Transverse colon (tissue), 4 donors: ENCODE results near the gene PCLO. TPM values are rescaled to one million over a fixed set of nuclear protein-coding genes. Genes with fewer than 3 reads are reported as not detected.

Experiments
- DNase-seq: peaks from one replicate; pipeline ENCODE4 v3.0.0-alpha.2; 2019
- H3K27ac ChIP-seq, 4 donors: fragments of 200-600 bp; sonication (generic); 2 replicates each; pipeline ENCODE4 v1.5.1; 2016 to 2018; ENCODE audit warnings: inconsistent platforms in 4 of 4
- H3K27me3 ChIP-seq: fragments of 200-600 bp; sonication (generic); 2 replicates; pipeline ENCODE4 v1.5.1; 2017; ENCODE audit warnings: inconsistent platforms
- H3K36me3 ChIP-seq, 4 donors: fragments of 200-600 bp; sonication (generic); 2 replicates each; pipeline ENCODE4 v1.5.1; 2017 to 2019; ENCODE audit warnings: inconsistent platforms in 4 of 4
- H3K4me1 ChIP-seq, 4 donors: fragments of 200-600 bp; sonication (generic); 2 replicates each; pipeline ENCODE4 v1.5.1; 2017 to 2020; ENCODE audit warnings: inconsistent platforms in 4 of 4
- H3K4me3 ChIP-seq, 4 donors: fragments of 200-600 bp; sonication (generic); 1 replicate in 1 of 4; 2 replicates in 3 of 4; pipeline versions ENCODE4 v1.5.1 to v1.6.1; 2017 to 2019; ENCODE audit warnings: inconsistent platforms in 4 of 4
- H3K9me3 ChIP-seq, 2 donors: fragments of 200-600 bp; sonication (generic); 2 replicates each; pipeline ENCODE4 v1.5.1; 2017 to 2019; ENCODE audit warnings: inconsistent platforms in 2 of 2
- EP300 ChIP-seq: sonication (generic); formaldehyde crosslinking; IDR thresholded peaks from one replicate; pipeline ENCODE4 v1.6.1; 2017; ENCODE audit warnings: antibody characterized with exemption, low read depth
- POLR2A ChIP-seq: fragments of 450-650 bp; IDR thresholded peaks from one replicate; pipeline ENCODE4 v1.6.1; 2016; ENCODE audit warnings: antibody characterized with exemption, mild to moderate bottlenecking, moderate library complexity
- POLR2AphosphoS5 ChIP-seq, 3 donors: sonication (generic); formaldehyde crosslinking; IDR thresholded peaks; one replicate each; pipeline ENCODE4 v1.6.1; 2016; ENCODE audit warnings: antibody characterized with exemption in 3 of 3
- WGBS, 2 donors: methylation state at CpG; one replicate each; pipeline ENCODE4 v1.1.5; 2018; ENCODE audit warnings: low coverage in 1 of 2; 5-methylcytosine and 5-hydroxymethylcytosine counted together
- in situ Hi-C, 4 donors: fragments of 200-750 bp; cut with MboI; loops; one replicate each; pipeline versions ENCODE4 v1.15.0 to v1.15.1; 2017; ENCODE audit warnings: low sequenced_read_pairs in 3 of 4, low pct_ligation_motif_present in 1 of 4, low pct_unique_long_range_greater_than_20kb in 1 of 4
- intact Hi-C: fragments of 100-400 bp; cut with DNase I; formaldehyde crosslinking; loops from one replicate; pipeline ENCODE4 v1.15.1; 2023; ENCODE audit warnings: low total_unique reads
- total RNA-seq, 4 donors: library from RNA; depleted of rRNA; stranded (reverse); fragments of >200 nt; gene quantifications; one replicate each; pipeline ENCODE4 v1.1.0, GENCODE V29; 2016
- TF ChIP-seq, protein P1 (sequence below), 5 experiments: fragments of 200-600 bp in 3 of 5; fragments of 450-650 bp in 2 of 5; sonication (generic) in 3 of 5; IDR thresholded peaks; 1 replicate in 2 of 5; 2 replicates in 3 of 5; pipeline ENCODE4 v1.5.1; 2016 to 2017; ENCODE audit warnings: antibody characterized with exemption in 5 of 5, inconsistent platforms in 3 of 5, mild to moderate bottlenecking in 2 of 5, moderate library complexity in 1 of 5

PCLO gene
- total RNA-seq, 4 donors from 2014 or later: 9.8 to 39.8 (median 16.2) TPM

DNA sequence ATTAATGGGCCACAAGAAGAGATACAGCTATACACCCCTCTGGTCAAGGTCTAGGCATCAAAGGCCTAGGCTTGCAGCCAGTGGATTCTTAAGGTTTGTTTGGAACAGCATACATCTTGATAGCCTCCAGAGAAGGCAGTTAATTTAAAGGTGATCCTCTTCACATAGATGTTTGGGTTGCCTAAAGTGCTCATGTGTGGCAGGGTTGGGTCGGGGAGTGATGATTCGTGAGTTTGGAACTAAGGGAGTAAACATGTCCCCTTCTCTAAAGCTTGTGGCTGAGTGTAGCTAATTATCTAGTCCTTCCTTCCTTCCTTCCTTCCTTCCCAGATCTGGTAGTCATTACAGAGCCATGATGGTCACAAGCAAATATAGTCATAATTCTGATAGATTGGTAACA, 12.4 kb downstream of the PCLO start:
- Histone ChIP-seq H3K36me3 (no peaks in the 10 kb centered on the region), H3K27ac (no peak overlapping the region), H3K27me3 (no peaks in the 10 kb centered on the region), H3K9me3 (no peaks in the 10 kb centered on the region), H3K4me1 (no peaks in the 10 kb centered on the region), H3K4me3 (no peak overlapping the region)
- WGBS, 2 donors: 75 to 80% methylated on average over 2 of the region's 2 CpGs
- in situ Hi-C loops: no loop called here
- intact Hi-C loops: no loop called here
- no peak for TF ChIP-seq EP300
- TF ChIP-seq POLR2AphosphoS5 (IDR thresholded peaks at IDR 0.05): no peak
- no peak for TF ChIP-seq POLR2A
- TF ChIP-seq, protein P1, sequence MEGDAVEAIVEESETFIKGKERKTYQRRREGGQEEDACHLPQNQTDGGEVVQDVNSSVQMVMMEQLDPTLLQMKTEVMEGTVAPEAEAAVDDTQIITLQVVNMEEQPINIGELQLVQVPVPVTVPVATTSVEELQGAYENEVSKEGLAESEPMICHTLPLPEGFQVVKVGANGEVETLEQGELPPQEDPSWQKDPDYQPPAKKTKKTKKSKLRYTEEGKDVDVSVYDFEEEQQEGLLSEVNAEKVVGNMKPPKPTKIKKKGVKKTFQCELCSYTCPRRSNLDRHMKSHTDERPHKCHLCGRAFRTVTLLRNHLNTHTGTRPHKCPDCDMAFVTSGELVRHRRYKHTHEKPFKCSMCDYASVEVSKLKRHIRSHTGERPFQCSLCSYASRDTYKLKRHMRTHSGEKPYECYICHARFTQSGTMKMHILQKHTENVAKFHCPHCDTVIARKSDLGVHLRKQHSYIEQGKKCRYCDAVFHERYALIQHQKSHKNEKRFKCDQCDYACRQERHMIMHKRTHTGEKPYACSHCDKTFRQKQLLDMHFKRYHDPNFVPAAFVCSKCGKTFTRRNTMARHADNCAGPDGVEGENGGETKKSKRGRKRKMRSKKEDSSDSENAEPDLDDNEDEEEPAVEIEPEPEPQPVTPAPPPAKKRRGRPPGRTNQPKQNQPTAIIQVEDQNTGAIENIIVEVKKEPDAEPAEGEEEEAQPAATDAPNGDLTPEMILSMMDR (IDR thresholded peaks at IDR 0.05): no peak
- DNase-seq: no peak

GRCh38 chr7:83149466-83149865, 13.2 kb downstream of the PCLO start:
- intact Hi-C loops: no loop called here
- Histone ChIP-seq H3K27ac (no peak overlapping the region), H3K4me1 (no peaks in the 10 kb centered on the region), H3K27me3 (no peaks in the 10 kb centered on the region), H3K36me3 (no peaks in the 10 kb centered on the region), H3K4me3 (no peak overlapping the region), H3K9me3 (no peaks in the 10 kb centered on the region)
- TF ChIP-seq POLR2A (no peak), POLR2AphosphoS5 (IDR thresholded peaks at IDR 0.05) (no peak)
- TF ChIP-seq, protein P1 (IDR thresholded peaks at IDR 0.05): no peak
- in situ Hi-C loops: no loop called here
- 60 to 75% methylated on average over 1 of the region's 1 CpG for WGBS, 2 donors
- DNase-seq: no peak

DNA sequence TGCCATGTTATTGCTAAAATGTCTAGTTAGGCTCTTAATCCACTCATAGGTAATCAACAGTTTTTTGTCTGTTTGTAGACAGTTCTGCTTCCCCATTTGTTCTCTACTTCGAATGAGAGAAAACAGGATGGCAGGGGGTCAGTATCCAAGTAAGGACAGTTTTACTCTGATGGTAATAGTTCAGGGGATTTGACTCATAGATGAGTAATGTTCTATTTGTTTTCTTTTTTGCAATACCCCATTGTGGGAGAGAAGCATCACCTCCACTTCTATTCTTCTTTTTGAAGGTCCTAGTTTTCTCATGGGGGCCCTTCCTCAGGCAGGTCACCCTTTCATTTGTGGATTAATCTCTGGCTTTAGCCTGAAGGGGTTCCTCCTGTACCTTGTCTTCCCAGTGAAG, 13.9 kb downstream of the PCLO start:
- no peak for DNase-seq
- intact Hi-C loops: no loop called here
- in situ Hi-C loops: no loop called here
- Histone ChIP-seq H3K36me3 (no peaks in the 10 kb centered on the region), H3K4me3 (no peak overlapping the region), H3K27ac (no peak overlapping the region), H3K27me3 (no peaks in the 10 kb centered on the region), H3K4me1 (no peaks in the 10 kb centered on the region), H3K9me3 (no peaks in the 10 kb centered on the region)
- WGBS, 2 donors: 73% methylated on average over 1 of the region's 1 CpG
- TF ChIP-seq EP300 (no peak), POLR2AphosphoS5 (IDR thresholded peaks at IDR 0.05) (no peak), POLR2A (no peak)
- TF ChIP-seq, protein P1 (IDR thresholded peaks at IDR 0.05): no peak

DNA sequence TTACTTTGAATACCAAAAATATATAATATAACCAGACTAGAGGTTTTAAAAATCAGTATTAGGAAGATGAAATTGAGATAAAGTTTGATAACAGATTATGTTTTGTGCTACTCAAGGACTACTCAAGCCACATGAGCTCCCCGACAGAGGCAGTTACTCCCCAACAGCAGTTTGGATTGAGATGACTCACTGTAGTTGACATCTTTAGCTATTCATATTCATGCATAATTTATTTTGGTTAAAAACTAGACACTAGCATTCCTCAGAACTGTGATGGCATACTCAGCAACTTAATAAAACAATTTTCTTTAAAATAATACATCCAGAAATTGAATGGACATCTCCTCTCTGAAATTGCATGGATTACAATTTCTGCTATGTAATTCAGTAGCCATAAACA, 19.6 kb downstream of the PCLO start:
- WGBS, 2 donors: 83 to 96% methylated on average over 1 of the region's 1 CpG
- Histone ChIP-seq H3K27ac (no peak overlapping the region), H3K9me3 (no peaks in the 10 kb centered on the region), H3K36me3 (no peaks in the 10 kb centered on the region), H3K4me3 (no peak overlapping the region), H3K27me3 (no peaks in the 10 kb centered on the region), H3K4me1 (no peaks in the 10 kb centered on the region)
- TF ChIP-seq POLR2A: no peak
- no peak for TF ChIP-seq EP300
- in situ Hi-C loops: no loop called here
- DNase-seq: no peak
- intact Hi-C loops: no loop called here

- TF ChIP-seq, protein P1 (IDR thresholded peaks at IDR 0.05): no peak
- TF ChIP-seq EP300 (no peak), POLR2A (no peak), POLR2AphosphoS5 (IDR thresholded peaks at IDR 0.05) (no peak)
- H3K36me3 ChIP-seq: no peaks in the 10 kb centered on the region
- H3K27me3 ChIP-seq: no peaks in the 10 kb centered on the region
- DNase-seq: no peak
- H3K27ac ChIP-seq: no peak overlapping the region
- in situ Hi-C loops: no loop called here
- intact Hi-C loops: no loop called here
- H3K9me3 ChIP-seq: no peaks in the 10 kb centered on the region
- H3K4me1 ChIP-seq: no peaks in the 10 kb centered on the region
- H3K4me3 ChIP-seq: no peak overlapping the region
- 45 to 80% methylated on average over 1 to 2 of the region's 2 CpGs for WGBS, 2 donors
Observed at GRCh38 chr7:83142365-83142764, 20.3 kb downstream of the PCLO start.
